SU-DHL-6 (cell line): ENCODE measurements around the gene SYTL3.

Source experiments
- EZH2phosphoT487 ChIP-seq: fragments of 200-600 bp; sonication (generic), shearing (Covaris generic); conservative IDR thresholded peaks from 2 replicates; pipeline ENCODE4 v1.6.1; 2018; ENCODE audit warnings: mild to moderate bottlenecking, antibody characterized with exemption, low read length, moderate library complexity, mixed read lengths
- TF ChIP-seq, protein P1 (sequence below): fragments of 200-600 bp; sonication (generic); IDR thresholded peaks from one replicate; pipeline ENCODE4 v1.5.1; 2017; ENCODE audit warnings: antibody characterized with exemption, mild to moderate bottlenecking, low read length, moderate library complexity; ENCODE audit not compliant: insufficient read depth, poor library complexity, severe bottlenecking

GRCh38 chr6:158624684-158625682 lies 24.9 kb upstream of the SYTL3 start:
- TF ChIP-seq, protein P1, sequence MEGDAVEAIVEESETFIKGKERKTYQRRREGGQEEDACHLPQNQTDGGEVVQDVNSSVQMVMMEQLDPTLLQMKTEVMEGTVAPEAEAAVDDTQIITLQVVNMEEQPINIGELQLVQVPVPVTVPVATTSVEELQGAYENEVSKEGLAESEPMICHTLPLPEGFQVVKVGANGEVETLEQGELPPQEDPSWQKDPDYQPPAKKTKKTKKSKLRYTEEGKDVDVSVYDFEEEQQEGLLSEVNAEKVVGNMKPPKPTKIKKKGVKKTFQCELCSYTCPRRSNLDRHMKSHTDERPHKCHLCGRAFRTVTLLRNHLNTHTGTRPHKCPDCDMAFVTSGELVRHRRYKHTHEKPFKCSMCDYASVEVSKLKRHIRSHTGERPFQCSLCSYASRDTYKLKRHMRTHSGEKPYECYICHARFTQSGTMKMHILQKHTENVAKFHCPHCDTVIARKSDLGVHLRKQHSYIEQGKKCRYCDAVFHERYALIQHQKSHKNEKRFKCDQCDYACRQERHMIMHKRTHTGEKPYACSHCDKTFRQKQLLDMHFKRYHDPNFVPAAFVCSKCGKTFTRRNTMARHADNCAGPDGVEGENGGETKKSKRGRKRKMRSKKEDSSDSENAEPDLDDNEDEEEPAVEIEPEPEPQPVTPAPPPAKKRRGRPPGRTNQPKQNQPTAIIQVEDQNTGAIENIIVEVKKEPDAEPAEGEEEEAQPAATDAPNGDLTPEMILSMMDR, result no peak
- no peak for TF ChIP-seq EZH2phosphoT487
